ENCODE measurements around the gene GOLGA8N. TPM values are rescaled to one million over a fixed set of nuclear protein-coding genes. Genes with fewer than 3 reads are reported as not detected.
A peak's percentile ranks its signal among the peaks of the same experiment; 100 is the strongest.
"Not testable (repeated sequence)": the region's sequence is repeated elsewhere in the genome, so short reads cannot be mapped to it uniquely, and the experiment has no call there.

Gene GOLGA8N
- total and polyA plus RNA-seq, 7 donors, result 1.1 to 3.0 (median 2.3) TPM

- TF ChIP-seq CTCF (IDR thresholded peaks at IDR 0.05), result peak; percentile 35
- ATAC-seq; H3K27ac ChIP-seq; intact Hi-C loops (cut with DNase I); H3K9me3 ChIP-seq; DNase-seq; H3K36me3 ChIP-seq (ENCODE audit: insufficient read depth in 1 of 2, low read depth in 1 of 2); H3K27me3 ChIP-seq (ENCODE audit: insufficient read depth in 3 of 3, low read length in 2 of 3); H3K4me3 ChIP-seq; H3K4me1 ChIP-seq: not testable (repeated sequence)
- 0 to 7% (median 6%) methylated on average over 1 to 2 of the region's 3 CpGs for WGBS, 3 donors
Measured at GRCh38 chr15:32610719-32611118, 17.5 kb downstream of the GOLGA8N start.

- Histone ChIP-seq H3K4me3 (peak overlapping the region; percentile 65), H3K27ac (peak overlapping the region; percentile 74)
- H3K36me3 ChIP-seq (ENCODE audit: insufficient read depth in 1 of 2, low read depth in 1 of 2); H3K27me3 ChIP-seq (ENCODE audit: insufficient read depth in 3 of 3, low read length in 2 of 3); H3K9me3 ChIP-seq; H3K4me1 ChIP-seq; intact Hi-C loops (cut with DNase I): not testable (repeated sequence)
- 0 to 1% (median 0%) methylated on average over 9 to 11 of the region's 16 CpGs for WGBS, 3 donors
- ATAC-seq (peak; percentile 72 to 90 (median 77)), DNase-seq (peak; percentile 31 to 72)
Measured at GRCh38 chr15:32614712-32615050, 21.4 kb downstream of the GOLGA8N start.

- Histone ChIP-seq H3K4me3 (peak within 1 kb of the TSS; percentile 65), H3K27ac (peak within 1 kb of the TSS; percentile 77)
- H3K9me3 ChIP-seq; H3K27me3 ChIP-seq (ENCODE audit: insufficient read depth in 3 of 3, low read length in 2 of 3); intact Hi-C loops (cut with DNase I); H3K36me3 ChIP-seq (ENCODE audit: insufficient read depth in 1 of 2, low read depth in 1 of 2); H3K4me1 ChIP-seq: not testable (repeated sequence)
- WGBS, 3 donors, result 0 to 1% (median 0%) methylated on average over 21 to 31 of the region's 43 CpGs
- ATAC-seq (peak; percentile 93 to 96 (median 94)), DNase-seq (peak; percentile 80 to 89)
Measured at GRCh38 chr15:32615051-32615870, 22.0 kb downstream of the GOLGA8N start, which contains the start of gene ARHGAP11A. Gene ARHGAP11A (plus strand): TSS chr15:32615504. CDS start chr15:32616212, 708 bp downstream.

- intact Hi-C loops (cut with DNase I); H3K9me3 ChIP-seq; ATAC-seq; H3K36me3 ChIP-seq (ENCODE audit: insufficient read depth in 1 of 2, low read depth in 1 of 2); DNase-seq; H3K27me3 ChIP-seq (ENCODE audit: insufficient read depth in 3 of 3, low read length in 2 of 3); H3K4me1 ChIP-seq; H3K27ac ChIP-seq: not testable (repeated sequence)
- peak overlapping the region; percentile 65 for H3K4me3 ChIP-seq
- 1% methylated on average over 12 to 17 of the region's 24 CpGs for WGBS, 3 donors
Measured at GRCh38 chr15:32615871-32616426, 22.7 kb downstream of the GOLGA8N start.

GRCh38 chr15:32636410-32636809 lies 43.2 kb downstream of the GOLGA8N start:
- intact Hi-C loops (cut with DNase I), result no loop called here
- H3K27me3 ChIP-seq (ENCODE audit: insufficient read depth in 3 of 3, low read length in 2 of 3), result peaks cover 0 to 4% (median 0%) of the 10 kb centered on the region in 3 donors
- 95 to 98% (median 96%) methylated on average over 3 of the region's 3 CpGs for WGBS, 3 donors
- ATAC-seq (no peak), DNase-seq (no peak)
- no peak overlapping the region for H3K4me3 ChIP-seq
- no peaks in the 10 kb centered on the region for H3K9me3 ChIP-seq
- no peaks in the 10 kb centered on the region for H3K36me3 ChIP-seq (ENCODE audit: insufficient read depth in 1 of 2, low read depth in 1 of 2)
- no peak overlapping the region for H3K27ac ChIP-seq
- no peaks in the 10 kb centered on the region for H3K4me1 ChIP-seq
- no peak for TF ChIP-seq CTCF (IDR thresholded peaks at IDR 0.05)

GRCh38 chr15:32636908-32637567 lies 43.8 kb downstream of the GOLGA8N start:
- H3K27me3 ChIP-seq (ENCODE audit: insufficient read depth in 3 of 3, low read length in 2 of 3), result peaks cover 0 to 10% (median 0%) of the 10 kb centered on the region in 3 donors
- WGBS, 3 donors, result 94 to 96% (median 95%) methylated on average over 8 of the region's 8 CpGs
- H3K9me3 ChIP-seq, result no peaks in the 10 kb centered on the region
- H3K27ac ChIP-seq, result no peak overlapping the region
- no peak for ATAC-seq
- H3K4me1 ChIP-seq, result no peaks in the 10 kb centered on the region
- no peak for DNase-seq
- no peak overlapping the region for H3K4me3 ChIP-seq
- intact Hi-C loops (cut with DNase I), result no loop called here
- H3K36me3 ChIP-seq (ENCODE audit: insufficient read depth in 1 of 2, low read depth in 1 of 2), result no peaks in the 10 kb centered on the region
- TF ChIP-seq CTCF (IDR thresholded peaks at IDR 0.05), result no peak

Data from psoas muscle (tissue), 8 donors.